Tibial artery (tissue), 4 donors: ENCODE measurements around the gene ZNF649.

Experiments
- DNase-seq, 2 donors: peaks; one replicate each; pipeline ENCODE4 v3.0.0-alpha.2; 2019
- H3K27ac ChIP-seq, 2 donors: fragments of 200-600 bp; sonication (generic) in 1 of 2; 1 replicate in 1 of 2; 2 replicates in 1 of 2; pipeline ENCODE4 v1.5.1; 2018 to 2019; ENCODE audit warnings: mild to moderate bottlenecking in 1 of 2
- H3K27me3 ChIP-seq, 2 donors: fragments of 200-600 bp; sonication (generic) in 1 of 2; one replicate each; pipeline versions ENCODE4 v1.5.1 to v1.6.0; 2016 to 2019
- H3K36me3 ChIP-seq, 3 donors: fragments of 200-600 bp; sonication (generic) in 2 of 3; one replicate each; pipeline ENCODE4 v1.5.1; 2016 to 2019; ENCODE audit warnings: mild to moderate bottlenecking in 2 of 3
- H3K4me1 ChIP-seq, 4 donors: fragments of 200-600 bp; sonication (generic) in 2 of 4; 1 replicate in 3 of 4; 2 replicates in 1 of 4; pipeline ENCODE4 v1.5.1; 2016 to 2019
- H3K4me3 ChIP-seq, 2 donors: fragments of 200-600 bp; sonication (generic) in 1 of 2; 1 replicate in 1 of 2; 2 replicates in 1 of 2; pipeline ENCODE4 v1.5.1; 2018 to 2019; ENCODE audit warnings: mild to moderate bottlenecking in 2 of 2
- H3K9me3 ChIP-seq, 3 donors: fragments of 200-600 bp; sonication (generic) in 1 of 3; one replicate each; pipeline ENCODE4 v1.5.1; 2016 to 2019
- intact Hi-C: fragments of 100-400 bp; cut with DNase I; formaldehyde crosslinking; loops from one replicate; pipeline ENCODE4 v1.15.0; 2023; ENCODE audit warnings: low total_unique reads
- TF ChIP-seq, protein P1 (sequence below), 2 experiments: fragments of 200-600 bp in 1 of 2; fragments of 450-650 bp in 1 of 2; IDR thresholded peaks; one replicate each; pipeline ENCODE4 v1.5.1; 2017 to 2019; ENCODE audit warnings: antibody characterized with exemption in 2 of 2, mild to moderate bottlenecking in 1 of 2, moderate library complexity in 1 of 2

ZNF649 gene

DNA sequence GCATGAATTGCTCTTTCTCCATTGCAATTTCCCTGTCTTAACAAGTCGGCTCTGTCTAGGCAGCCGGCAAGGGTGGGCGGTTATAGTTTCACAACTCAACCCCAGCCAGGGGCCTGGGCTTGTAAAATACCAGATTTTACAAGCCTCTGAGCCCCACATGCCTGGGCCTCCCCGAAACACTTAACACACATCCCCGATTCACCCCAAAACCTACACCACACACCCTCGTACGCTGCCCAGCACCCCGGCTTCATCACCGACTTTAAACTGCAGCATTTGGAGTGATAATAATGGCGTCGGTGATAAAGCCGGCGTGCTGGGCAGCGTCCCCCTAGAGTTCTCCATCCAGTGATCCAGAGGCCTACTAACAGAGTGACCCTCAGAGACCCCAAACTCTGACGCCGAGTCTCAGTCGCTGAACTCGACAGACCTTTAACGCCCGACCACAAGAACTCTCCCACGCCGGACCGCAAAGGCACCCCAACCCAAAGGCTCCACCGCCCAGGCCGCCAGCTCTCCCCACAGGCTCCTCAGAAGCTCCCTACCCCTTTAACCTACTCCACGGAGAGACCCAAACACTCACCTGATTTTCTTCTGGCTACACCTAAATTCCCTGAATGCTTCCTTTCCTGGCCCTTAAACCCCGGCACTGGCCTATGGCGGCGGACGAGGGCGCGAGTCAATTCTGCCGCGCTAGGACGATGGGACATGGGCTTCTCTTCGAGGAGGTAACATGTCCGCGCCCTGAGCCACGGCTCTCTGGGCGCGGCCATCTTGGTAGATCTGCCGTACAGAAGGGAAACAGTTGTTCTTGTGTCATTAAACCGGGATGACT, at the start of gene ZNF649:
Gene ZNF649 (minus strand): TSS at position 687 of the 835 bp plus-strand sequence. CDS start 4,910 bp downstream, outside the sequence.
- peak; percentile 80 to 88 for DNase-seq
- peaks cover 24 to 28% (median 25%) of the 10 kb centered on the region in 3 donors for H3K36me3 ChIP-seq
- peak within 1 kb of the TSS; percentile 82 to 86 for H3K27ac ChIP-seq
- peak within 1 kb of the TSS; percentile 69 to 80 for H3K4me3 ChIP-seq
- peaks cover 0 to 12% (median 7%) of the 10 kb centered on the region in 4 donors for H3K4me1 ChIP-seq
- peaks cover 0 to 29% (median 7%) of the 10 kb centered on the region in 3 donors for H3K9me3 ChIP-seq
- H3K27me3 ChIP-seq, result peaks cover 0 to 8% of the 10 kb centered on the region in 2 donors
- intact Hi-C loops, result no loop called here
- TF ChIP-seq, protein P1, sequence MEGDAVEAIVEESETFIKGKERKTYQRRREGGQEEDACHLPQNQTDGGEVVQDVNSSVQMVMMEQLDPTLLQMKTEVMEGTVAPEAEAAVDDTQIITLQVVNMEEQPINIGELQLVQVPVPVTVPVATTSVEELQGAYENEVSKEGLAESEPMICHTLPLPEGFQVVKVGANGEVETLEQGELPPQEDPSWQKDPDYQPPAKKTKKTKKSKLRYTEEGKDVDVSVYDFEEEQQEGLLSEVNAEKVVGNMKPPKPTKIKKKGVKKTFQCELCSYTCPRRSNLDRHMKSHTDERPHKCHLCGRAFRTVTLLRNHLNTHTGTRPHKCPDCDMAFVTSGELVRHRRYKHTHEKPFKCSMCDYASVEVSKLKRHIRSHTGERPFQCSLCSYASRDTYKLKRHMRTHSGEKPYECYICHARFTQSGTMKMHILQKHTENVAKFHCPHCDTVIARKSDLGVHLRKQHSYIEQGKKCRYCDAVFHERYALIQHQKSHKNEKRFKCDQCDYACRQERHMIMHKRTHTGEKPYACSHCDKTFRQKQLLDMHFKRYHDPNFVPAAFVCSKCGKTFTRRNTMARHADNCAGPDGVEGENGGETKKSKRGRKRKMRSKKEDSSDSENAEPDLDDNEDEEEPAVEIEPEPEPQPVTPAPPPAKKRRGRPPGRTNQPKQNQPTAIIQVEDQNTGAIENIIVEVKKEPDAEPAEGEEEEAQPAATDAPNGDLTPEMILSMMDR (IDR thresholded peaks at IDR 0.05), result no peak

- intact Hi-C loops, result loop anchor here (5.0 kb wide), 1 partner anchor 722 kb away; the partner anchor contains the start of gene CD33
- peak in 1 of 2 donors; percentile 34 for DNase-seq
Measured at GRCh38 chr19:51948975-51949374, 44.2 kb upstream of the ZNF649 start.

GRCh38 chr19:51946602-51947001, 41.8 kb upstream of the ZNF649 start:
- intact Hi-C loops, result loop anchor here (5.0 kb wide), 1 partner anchor 719 kb away; the partner anchor contains the start of gene CD33
- DNase-seq, result no peak
- Histone ChIP-seq H3K4me1 (no peaks in the 10 kb centered on the region), H3K4me3 (no peak overlapping the region), H3K9me3 (peaks cover 7 to 99% (median 90%) of the 10 kb centered on the region in 3 donors), H3K27ac (no peak overlapping the region), H3K36me3 (peaks cover 44 to 57% (median 52%) of the 10 kb centered on the region in 3 donors), H3K27me3 (no peaks in the 10 kb centered on the region)
- TF ChIP-seq, protein P1 (IDR thresholded peaks at IDR 0.05), result no peak

More at GRCh38 chr19:51948975-51949374, 44.2 kb upstream of the ZNF649 start:
- peaks cover 20 to 34% (median 28%) of the 10 kb centered on the region in 3 donors for H3K36me3 ChIP-seq
- H3K27ac ChIP-seq, result peak overlapping the region in 1 of 2 donors; percentile 44
- TF ChIP-seq, protein P1 (IDR thresholded peaks at IDR 0.05), result no peak
- peak overlapping the region; percentile 20 to 45 for H3K4me3 ChIP-seq
- H3K27me3 ChIP-seq, result no peaks in the 10 kb centered on the region
- peaks cover 7 to 82% (median 76%) of the 10 kb centered on the region in 3 donors for H3K9me3 ChIP-seq
- H3K4me1 ChIP-seq, result no peaks in the 10 kb centered on the region

- DNase-seq, result no peak
- intact Hi-C loops, result loop anchor here (5.0 kb wide), 1 partner anchor 718 kb away; the partner anchor contains the start of gene CD33
- Histone ChIP-seq H3K4me1 (no peaks in the 10 kb centered on the region), H3K36me3 (peaks cover 60 to 74% (median 68%) of the 10 kb centered on the region in 3 donors), H3K27me3 (no peaks in the 10 kb centered on the region), H3K4me3 (no peak overlapping the region), H3K9me3 (peaks cover 10 to 100% (median 96%) of the 10 kb centered on the region in 3 donors), H3K27ac (no peak overlapping the region)
- TF ChIP-seq, protein P1 (IDR thresholded peaks at IDR 0.05), result no peak
Measured at GRCh38 chr19:51944798-51945552, 40.2 kb upstream of the ZNF649 start.

DNA sequence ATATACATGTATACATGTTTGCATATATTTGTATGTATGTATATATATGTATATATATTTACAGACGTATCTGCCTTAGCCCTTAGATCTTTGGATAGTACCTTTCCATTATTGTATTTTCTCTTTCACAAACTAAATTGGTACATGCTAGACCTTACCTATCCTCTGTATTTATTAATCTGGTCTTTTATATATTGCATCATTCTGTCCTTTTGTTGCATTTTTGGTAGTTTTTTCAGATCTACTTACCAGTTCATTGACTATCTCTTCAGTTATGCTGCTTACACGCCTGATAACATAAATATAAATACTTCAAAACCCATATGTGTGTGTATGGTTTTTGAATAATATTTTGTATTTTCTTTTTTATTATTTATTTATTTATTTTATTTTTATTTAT, 34.1 kb upstream of the ZNF649 start:
- Histone ChIP-seq H3K27me3 (no peaks in the 10 kb centered on the region), H3K4me3 (no peak overlapping the region), H3K36me3 (peaks cover 99 to 100% (median 99%) of the 10 kb centered on the region in 3 donors), H3K4me1 (no peaks in the 10 kb centered on the region), H3K9me3 (peaks cover 2 to 100% (median 84%) of the 10 kb centered on the region in 3 donors), H3K27ac (no peak overlapping the region)
- intact Hi-C loops, result no loop called here
- TF ChIP-seq, protein P1 (IDR thresholded peaks at IDR 0.05), result no peak
- no peak for DNase-seq
